PC-9 (cell line): Measurements from ENCODE around the gene ZNF701.

Experiments used
- EZH2 ChIP-seq: fragments of 200-600 bp; sonication (generic); IDR thresholded peaks from 2 replicates; pipeline ENCODE4 v1.8.0; 2017; ENCODE audit warnings: antibody characterized with exemption, low read depth
- TF ChIP-seq, protein P1 (sequence below): fragments of 200-600 bp; sonication (generic); conservative IDR thresholded peaks from 2 replicates; pipeline ENCODE4 v1.6.1; 2017; ENCODE audit warnings: mixed run types, antibody characterized with exemption, mild to moderate bottlenecking, moderate library complexity

DNA sequence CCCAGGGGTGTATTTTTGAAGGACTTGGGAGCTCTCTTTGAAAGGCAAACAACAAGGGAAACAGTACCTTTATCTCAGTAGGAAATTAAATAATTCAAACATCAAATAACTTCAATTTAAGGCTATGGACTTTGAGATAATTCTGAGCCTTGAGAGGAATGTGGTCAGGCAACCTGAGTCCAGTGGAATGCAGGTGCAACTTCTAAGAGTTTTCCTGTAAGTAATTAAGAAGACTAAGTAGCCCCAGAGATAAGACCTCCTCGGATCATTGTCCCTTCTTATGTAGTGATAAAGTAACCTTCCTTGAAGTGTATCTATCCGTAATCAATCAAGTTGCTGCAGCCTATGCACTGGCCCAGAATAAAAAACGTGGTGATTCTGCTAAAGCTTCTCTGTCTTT lies 29.2 kb downstream of the ZNF701 start:
- TF ChIP-seq, protein P1, sequence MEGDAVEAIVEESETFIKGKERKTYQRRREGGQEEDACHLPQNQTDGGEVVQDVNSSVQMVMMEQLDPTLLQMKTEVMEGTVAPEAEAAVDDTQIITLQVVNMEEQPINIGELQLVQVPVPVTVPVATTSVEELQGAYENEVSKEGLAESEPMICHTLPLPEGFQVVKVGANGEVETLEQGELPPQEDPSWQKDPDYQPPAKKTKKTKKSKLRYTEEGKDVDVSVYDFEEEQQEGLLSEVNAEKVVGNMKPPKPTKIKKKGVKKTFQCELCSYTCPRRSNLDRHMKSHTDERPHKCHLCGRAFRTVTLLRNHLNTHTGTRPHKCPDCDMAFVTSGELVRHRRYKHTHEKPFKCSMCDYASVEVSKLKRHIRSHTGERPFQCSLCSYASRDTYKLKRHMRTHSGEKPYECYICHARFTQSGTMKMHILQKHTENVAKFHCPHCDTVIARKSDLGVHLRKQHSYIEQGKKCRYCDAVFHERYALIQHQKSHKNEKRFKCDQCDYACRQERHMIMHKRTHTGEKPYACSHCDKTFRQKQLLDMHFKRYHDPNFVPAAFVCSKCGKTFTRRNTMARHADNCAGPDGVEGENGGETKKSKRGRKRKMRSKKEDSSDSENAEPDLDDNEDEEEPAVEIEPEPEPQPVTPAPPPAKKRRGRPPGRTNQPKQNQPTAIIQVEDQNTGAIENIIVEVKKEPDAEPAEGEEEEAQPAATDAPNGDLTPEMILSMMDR, result no peak
- no peak for TF ChIP-seq EZH2
